ENCODE results near the gene C15orf61. TPM values are rescaled to one million over a fixed set of nuclear protein-coding genes. Genes with fewer than 3 reads are reported as not detected.

The C15orf61 gene
- total RNA-seq, 1 donor from 2014 or later: 4.5 TPM

DNA sequence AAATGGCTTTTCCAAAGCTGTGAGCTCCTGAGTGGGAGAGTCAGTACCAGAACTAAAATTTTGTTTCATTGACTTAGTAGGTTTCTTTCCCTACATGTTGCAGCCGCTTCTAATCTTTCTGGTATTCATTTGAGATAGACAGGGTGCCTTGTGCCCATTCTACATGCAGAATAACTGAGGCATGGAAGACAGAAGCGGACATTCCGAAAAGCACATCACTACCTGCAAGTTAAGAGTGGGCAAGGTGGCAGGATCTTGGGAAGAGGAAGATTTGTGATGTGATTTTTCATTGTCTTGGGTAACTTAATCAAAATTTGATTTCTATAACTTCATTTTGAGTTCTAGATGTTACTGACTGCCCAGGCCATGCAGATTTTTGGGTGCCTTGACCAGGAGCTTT is 23.5 kb downstream of the C15orf61 start:
- Mint-ChIP-seq H3K9me3 (ENCODE audit: unreplicated experiment) (no peaks in the 10 kb centered on the region), H3K36me3 (ENCODE audit: low read depth, unreplicated experiment) (peaks cover 8% of the 10 kb centered on the region), H3K27ac (ENCODE audit: unreplicated experiment) (no peak overlapping the region), H3K4me3 (ENCODE audit: unreplicated experiment) (peak overlapping the region; percentile 56), H3K4me1 (ENCODE audit: unreplicated experiment) (peaks cover 10% of the 10 kb centered on the region), H3K27me3 (ENCODE audit: unreplicated experiment) (peaks cover 2% of the 10 kb centered on the region)
- TF ChIP-seq, protein P1, sequence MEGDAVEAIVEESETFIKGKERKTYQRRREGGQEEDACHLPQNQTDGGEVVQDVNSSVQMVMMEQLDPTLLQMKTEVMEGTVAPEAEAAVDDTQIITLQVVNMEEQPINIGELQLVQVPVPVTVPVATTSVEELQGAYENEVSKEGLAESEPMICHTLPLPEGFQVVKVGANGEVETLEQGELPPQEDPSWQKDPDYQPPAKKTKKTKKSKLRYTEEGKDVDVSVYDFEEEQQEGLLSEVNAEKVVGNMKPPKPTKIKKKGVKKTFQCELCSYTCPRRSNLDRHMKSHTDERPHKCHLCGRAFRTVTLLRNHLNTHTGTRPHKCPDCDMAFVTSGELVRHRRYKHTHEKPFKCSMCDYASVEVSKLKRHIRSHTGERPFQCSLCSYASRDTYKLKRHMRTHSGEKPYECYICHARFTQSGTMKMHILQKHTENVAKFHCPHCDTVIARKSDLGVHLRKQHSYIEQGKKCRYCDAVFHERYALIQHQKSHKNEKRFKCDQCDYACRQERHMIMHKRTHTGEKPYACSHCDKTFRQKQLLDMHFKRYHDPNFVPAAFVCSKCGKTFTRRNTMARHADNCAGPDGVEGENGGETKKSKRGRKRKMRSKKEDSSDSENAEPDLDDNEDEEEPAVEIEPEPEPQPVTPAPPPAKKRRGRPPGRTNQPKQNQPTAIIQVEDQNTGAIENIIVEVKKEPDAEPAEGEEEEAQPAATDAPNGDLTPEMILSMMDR (IDR thresholded peaks at IDR 0.05; ENCODE audit: unreplicated experiment): no peak
- no peak for DNase-seq (ENCODE audit: low spot score)

DNA sequence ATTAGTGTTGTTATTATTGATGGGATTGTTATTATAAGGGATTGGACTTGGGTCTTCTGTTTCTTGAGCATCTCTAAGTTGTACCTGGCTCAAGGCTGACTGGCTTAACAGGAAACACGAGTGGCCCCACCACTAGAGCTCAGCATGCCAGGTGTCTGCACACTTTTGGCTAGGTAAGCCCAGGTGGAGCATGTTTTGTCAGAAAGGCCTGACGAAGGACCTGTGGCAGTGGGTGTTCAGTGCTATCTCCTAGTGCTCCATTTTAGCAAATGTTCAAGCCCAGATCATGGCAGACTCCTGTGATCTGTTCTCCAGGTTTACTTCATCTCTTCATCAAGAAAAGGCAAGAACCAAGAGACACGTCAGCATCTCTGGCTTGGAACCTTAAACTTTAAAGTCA is 24.9 kb downstream of the C15orf61 start:
- Mint-ChIP-seq H3K9me3 (ENCODE audit: unreplicated experiment) (no peaks in the 10 kb centered on the region), H3K4me1 (ENCODE audit: unreplicated experiment) (peaks cover 10% of the 10 kb centered on the region), H3K36me3 (ENCODE audit: low read depth, unreplicated experiment) (peaks cover 8% of the 10 kb centered on the region), H3K27ac (ENCODE audit: unreplicated experiment) (no peak overlapping the region), H3K4me3 (ENCODE audit: unreplicated experiment) (no peak overlapping the region), H3K27me3 (ENCODE audit: unreplicated experiment) (peaks cover 2% of the 10 kb centered on the region)
- TF ChIP-seq, protein P1 (IDR thresholded peaks at IDR 0.05; ENCODE audit: unreplicated experiment): no peak
- no peak for DNase-seq (ENCODE audit: low spot score)

DNA sequence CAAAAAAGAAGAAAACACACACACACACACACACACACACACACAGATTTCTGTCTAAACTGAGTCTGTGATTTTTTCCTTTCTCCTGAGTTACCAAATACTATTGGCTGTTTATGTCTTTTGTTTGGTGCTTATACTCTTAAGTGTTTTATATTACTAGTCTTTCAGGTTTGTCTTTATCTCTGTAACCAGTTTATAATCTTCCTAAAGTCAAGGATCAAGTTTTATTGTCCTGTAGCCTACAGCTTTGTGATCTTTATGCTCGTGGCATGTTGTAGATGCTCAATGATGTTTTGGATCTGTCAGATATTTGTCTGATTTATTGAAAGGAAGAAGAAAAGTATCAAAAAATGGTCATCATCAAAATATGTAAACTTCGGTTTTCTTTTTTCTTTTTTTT is 26.1 kb downstream of the C15orf61 start:
- Mint-ChIP-seq H3K4me3 (ENCODE audit: unreplicated experiment) (no peak overlapping the region), H3K36me3 (ENCODE audit: low read depth, unreplicated experiment) (peaks cover 8% of the 10 kb centered on the region), H3K9me3 (ENCODE audit: unreplicated experiment) (no peaks in the 10 kb centered on the region), H3K27ac (ENCODE audit: unreplicated experiment) (no peak overlapping the region), H3K27me3 (ENCODE audit: unreplicated experiment) (no peaks in the 10 kb centered on the region), H3K4me1 (ENCODE audit: unreplicated experiment) (peaks cover 6% of the 10 kb centered on the region)
- TF ChIP-seq, protein P1 (IDR thresholded peaks at IDR 0.05; ENCODE audit: unreplicated experiment): no peak
- no peak for DNase-seq (ENCODE audit: low spot score)

DNA sequence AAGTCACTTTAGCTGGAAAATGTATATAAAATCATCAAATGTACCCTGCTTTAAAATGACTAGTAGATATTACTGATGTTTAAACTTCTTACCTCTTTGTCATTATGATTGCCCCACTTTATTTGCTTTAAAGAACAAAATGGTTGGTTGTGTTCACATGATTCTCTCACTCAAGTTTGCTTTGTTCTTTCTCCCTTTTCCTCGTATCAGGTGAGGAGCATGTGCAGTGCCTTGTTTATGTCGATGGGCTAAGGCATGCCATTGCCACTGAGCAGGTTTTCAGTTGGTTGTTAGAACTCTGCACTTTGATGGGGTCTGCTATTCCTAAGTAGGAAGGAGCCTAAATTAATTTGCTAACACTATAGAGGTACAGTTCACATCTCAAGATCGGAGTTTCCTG is 26.9 kb downstream of the C15orf61 start:
- TF ChIP-seq, protein P1 (IDR thresholded peaks at IDR 0.05; ENCODE audit: unreplicated experiment): no peak
- Mint-ChIP-seq H3K36me3 (ENCODE audit: low read depth, unreplicated experiment) (peaks cover 8% of the 10 kb centered on the region), H3K4me3 (ENCODE audit: unreplicated experiment) (no peak overlapping the region), H3K27ac (ENCODE audit: unreplicated experiment) (no peak overlapping the region), H3K4me1 (ENCODE audit: unreplicated experiment) (peaks cover 4% of the 10 kb centered on the region), H3K9me3 (ENCODE audit: unreplicated experiment) (no peaks in the 10 kb centered on the region), H3K27me3 (ENCODE audit: unreplicated experiment) (no peaks in the 10 kb centered on the region)
- no peak for DNase-seq (ENCODE audit: low spot score)

DNA sequence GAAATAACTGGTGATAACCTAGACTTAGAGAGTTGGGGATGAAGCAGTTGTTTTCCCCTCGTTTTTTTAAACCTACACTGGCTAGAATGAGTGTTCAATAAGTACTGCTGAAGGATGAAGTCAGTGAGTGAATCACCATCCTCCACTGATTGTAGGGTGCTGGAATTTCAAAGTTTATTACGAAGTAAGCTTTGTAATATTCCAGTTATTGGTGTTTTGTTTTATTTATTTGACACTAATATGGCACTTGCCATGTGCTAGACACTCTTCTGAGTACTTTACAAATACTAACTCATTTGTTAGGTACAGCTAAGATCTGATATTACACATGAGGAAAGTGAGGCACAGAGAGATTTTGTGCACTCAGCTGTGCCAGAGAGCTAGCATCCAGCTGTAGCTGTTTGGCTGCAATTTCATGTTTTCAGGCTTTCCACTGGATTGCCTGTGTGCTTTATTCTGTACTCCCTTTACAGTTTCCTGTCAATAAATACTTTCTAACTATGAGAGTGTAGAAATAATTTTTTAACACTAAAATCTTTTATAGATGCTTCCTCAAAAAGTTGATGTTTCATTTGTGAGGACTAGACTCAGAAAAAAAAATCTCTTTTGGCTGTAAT is 27.4 kb downstream of the C15orf61 start:
- no peak overlapping the region for H3K27ac Mint-ChIP-seq (ENCODE audit: unreplicated experiment)

More for the DNA sequence above, 27.4 kb downstream of the C15orf61 start:
- no peak for DNase-seq (ENCODE audit: low spot score)
- Mint-ChIP-seq H3K27me3 (ENCODE audit: unreplicated experiment) (no peaks in the 10 kb centered on the region), H3K4me1 (ENCODE audit: unreplicated experiment) (peaks cover 3% of the 10 kb centered on the region), H3K4me3 (ENCODE audit: unreplicated experiment) (no peak overlapping the region), H3K36me3 (ENCODE audit: low read depth, unreplicated experiment) (peaks cover 8% of the 10 kb centered on the region), H3K9me3 (ENCODE audit: unreplicated experiment) (no peaks in the 10 kb centered on the region)
- TF ChIP-seq, protein P1 (IDR thresholded peaks at IDR 0.05; ENCODE audit: unreplicated experiment): no peak
